Retina (tissue), 1 donor: ENCODE results near the gene EXD3.
A peak's percentile ranks its signal among the peaks of the same experiment; 100 is the strongest.

Source experiments
- DNase-seq: peaks from one replicate; pipeline ENCODE4 v3.0.0-alpha.2; 2016

Gene EXD3

GRCh38 chr9:137278721-137279711, 143.9 kb downstream of the EXD3 start:
- peak; percentile 31 for DNase-seq

GRCh38 chr9:137278061-137278701, 144.8 kb downstream of the EXD3 start:
- peak; percentile 29 for DNase-seq

GRCh38 chr9:137277329-137278041, 145.5 kb downstream of the EXD3 start, which contains the start of gene TOR4A:
TOR4A (plus strand) TSS chr9:137277726; CDS start chr9:137278690, 964 bp downstream.
- DNase-seq = peak; percentile 50

GRCh38 chr9:137276473-137277328, 146.3 kb downstream of the EXD3 start:
- no peak for DNase-seq

- DNase-seq = no peak
Observed at GRCh38 chr9:137275588-137276472, 147.1 kb downstream of the EXD3 start.

- no peak for DNase-seq
Observed at GRCh38 chr9:137275203-137275587, 147.8 kb downstream of the EXD3 start.

- DNase-seq = no peak
Observed at GRCh38 chr9:137273611-137274320, 149.2 kb downstream of the EXD3 start.

- DNase-seq = no peak
Observed at GRCh38 chr9:137273095-137273490, 149.9 kb downstream of the EXD3 start.

- no peak for DNase-seq
Observed at GRCh38 chr9:137272241-137273094, 150.5 kb downstream of the EXD3 start.

- no peak for DNase-seq
Observed at GRCh38 chr9:137271696-137272076, 151.3 kb downstream of the EXD3 start.

- no peak for DNase-seq
Observed at GRCh38 chr9:137270929-137271695, 151.8 kb downstream of the EXD3 start.

GRCh38 chr9:137269231-137269772, 153.7 kb downstream of the EXD3 start:
- no peak for DNase-seq

GRCh38 chr9:137268538-137269201, 154.3 kb downstream of the EXD3 start:
- no peak for DNase-seq

GRCh38 chr9:137267933-137268355, 155.0 kb downstream of the EXD3 start:
- no peak for DNase-seq

GRCh38 chr9:137266585-137267453, 156.1 kb downstream of the EXD3 start:
- DNase-seq = no peak

GRCh38 chr9:137266162-137266527, 156.8 kb downstream of the EXD3 start:
- no peak for DNase-seq
